ENCODE data around the gene SUN5. TPM values are rescaled to one million over a fixed set of nuclear protein-coding genes. Genes with fewer than 3 reads are reported as not detected.

SUN5 gene
- total RNA-seq, 1 donor from 2014 or later = not detected

DNA sequence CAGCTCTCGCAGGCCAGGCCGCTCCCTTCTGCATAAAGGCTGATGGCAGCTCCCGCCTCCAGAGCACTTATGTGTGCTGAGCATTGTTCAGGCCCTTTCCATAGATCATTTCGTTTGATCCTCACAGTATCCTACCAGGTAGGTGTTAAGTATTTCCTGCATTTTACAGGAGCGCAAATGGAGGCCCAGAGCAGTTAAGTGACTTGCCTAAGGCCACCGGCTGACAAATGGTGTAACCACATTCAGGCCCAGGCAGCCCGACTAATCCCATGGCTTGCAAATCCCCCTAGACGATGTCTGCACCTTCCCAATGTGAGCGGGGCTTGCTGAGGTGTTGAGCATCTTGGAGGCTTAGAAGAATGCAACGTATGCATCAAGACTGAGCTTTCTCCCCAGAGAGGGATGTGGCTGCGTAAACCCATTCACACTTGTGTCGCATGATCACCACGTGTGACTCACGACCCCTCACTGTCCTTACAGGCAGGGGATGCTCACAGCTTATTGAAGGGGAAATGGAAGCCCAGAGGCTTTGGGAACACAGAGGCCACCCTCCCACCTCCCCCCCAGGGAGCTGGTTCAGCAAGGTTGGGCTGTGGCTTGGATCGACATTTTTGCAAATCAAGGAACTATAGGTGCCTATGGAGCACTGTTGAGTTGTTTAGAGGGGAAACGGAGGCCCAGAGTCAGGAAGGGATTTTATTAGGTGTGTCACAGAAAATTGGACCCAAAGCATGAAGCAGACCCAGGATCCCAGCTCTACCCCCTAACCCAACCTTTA lies 10.3 kb upstream of the SUN5 start:
- Mint-ChIP-seq H3K27ac (no peak overlapping the region), H3K4me1 (ENCODE audit: low read depth) (no peaks in the 10 kb centered on the region), H3K4me3 (ENCODE audit: low read depth) (no peak overlapping the region), H3K9me3 (no peaks in the 10 kb centered on the region), H3K36me3 (ENCODE audit: low read depth) (no peaks in the 10 kb centered on the region), H3K27me3 (ENCODE audit: low read depth) (peaks cover 3% of the 10 kb centered on the region)
- intact Hi-C loops (cut with micrococcal nuclease) = no loop called here
- no peak for DNase-seq (ENCODE audit: low spot score)

- no peak overlapping the region for H3K27ac Mint-ChIP-seq
- DNase-seq (ENCODE audit: low spot score) = no peak
- H3K27me3 Mint-ChIP-seq (ENCODE audit: low read depth) = peaks cover 3% of the 10 kb centered on the region
- H3K9me3 Mint-ChIP-seq = no peaks in the 10 kb centered on the region
- no peaks in the 10 kb centered on the region for H3K4me1 Mint-ChIP-seq (ENCODE audit: low read depth)
- intact Hi-C loops (cut with micrococcal nuclease) = no loop called here
- no peak overlapping the region for H3K4me3 Mint-ChIP-seq (ENCODE audit: low read depth)
- H3K36me3 Mint-ChIP-seq (ENCODE audit: low read depth) = no peaks in the 10 kb centered on the region
Observed at GRCh38 chr20:33013701-33014326, 9.6 kb upstream of the SUN5 start.

DNA sequence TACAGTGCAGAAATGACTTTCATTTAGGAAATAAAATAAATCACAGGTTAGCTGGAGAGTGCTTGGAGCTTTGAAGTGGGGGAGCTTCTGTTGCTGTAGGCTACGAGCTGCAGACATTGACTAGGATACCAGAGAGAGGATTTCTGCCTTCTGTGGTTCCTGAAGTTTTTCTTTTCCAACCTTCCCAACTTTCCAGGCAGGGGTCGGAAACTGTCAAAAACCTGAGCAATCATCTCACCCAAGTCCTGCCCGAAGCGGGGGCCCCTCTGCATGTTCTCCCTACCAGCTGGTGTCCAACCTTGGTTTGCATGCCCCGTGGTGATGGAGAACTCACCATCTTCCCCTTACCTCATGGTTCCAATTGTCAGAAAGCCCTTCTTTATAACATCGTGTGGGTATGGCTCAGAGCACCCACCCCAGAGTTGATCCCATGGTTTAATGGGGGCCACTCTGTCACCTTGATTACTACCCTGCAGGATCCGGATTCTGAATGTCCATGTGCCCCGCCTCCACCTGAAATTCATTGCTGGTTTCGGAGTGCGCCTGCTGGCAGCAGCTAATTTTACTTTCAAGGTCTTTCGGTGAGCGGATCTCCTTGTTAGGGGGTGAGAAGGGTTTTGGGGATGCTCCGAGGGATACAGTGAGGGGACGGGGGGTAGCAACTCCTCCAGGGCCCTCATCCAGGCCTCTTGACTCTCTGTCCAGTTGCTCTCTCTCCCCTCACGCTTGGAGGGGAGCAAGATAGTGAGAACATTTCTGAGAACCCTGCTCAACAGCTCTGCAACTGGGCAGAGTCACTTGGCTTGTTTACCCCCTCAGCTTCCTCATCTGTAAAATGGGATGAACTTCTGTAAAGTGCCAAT lies 8.3 kb upstream of the SUN5 start:
- no peak for DNase-seq (ENCODE audit: low spot score)
- Mint-ChIP-seq H3K27ac (no peak overlapping the region), H3K9me3 (no peaks in the 10 kb centered on the region), H3K27me3 (ENCODE audit: low read depth) (peaks cover 3% of the 10 kb centered on the region), H3K4me3 (ENCODE audit: low read depth) (no peak overlapping the region), H3K36me3 (ENCODE audit: low read depth) (no peaks in the 10 kb centered on the region), H3K4me1 (ENCODE audit: low read depth) (no peaks in the 10 kb centered on the region)
- intact Hi-C loops (cut with micrococcal nuclease) = no loop called here

DNA sequence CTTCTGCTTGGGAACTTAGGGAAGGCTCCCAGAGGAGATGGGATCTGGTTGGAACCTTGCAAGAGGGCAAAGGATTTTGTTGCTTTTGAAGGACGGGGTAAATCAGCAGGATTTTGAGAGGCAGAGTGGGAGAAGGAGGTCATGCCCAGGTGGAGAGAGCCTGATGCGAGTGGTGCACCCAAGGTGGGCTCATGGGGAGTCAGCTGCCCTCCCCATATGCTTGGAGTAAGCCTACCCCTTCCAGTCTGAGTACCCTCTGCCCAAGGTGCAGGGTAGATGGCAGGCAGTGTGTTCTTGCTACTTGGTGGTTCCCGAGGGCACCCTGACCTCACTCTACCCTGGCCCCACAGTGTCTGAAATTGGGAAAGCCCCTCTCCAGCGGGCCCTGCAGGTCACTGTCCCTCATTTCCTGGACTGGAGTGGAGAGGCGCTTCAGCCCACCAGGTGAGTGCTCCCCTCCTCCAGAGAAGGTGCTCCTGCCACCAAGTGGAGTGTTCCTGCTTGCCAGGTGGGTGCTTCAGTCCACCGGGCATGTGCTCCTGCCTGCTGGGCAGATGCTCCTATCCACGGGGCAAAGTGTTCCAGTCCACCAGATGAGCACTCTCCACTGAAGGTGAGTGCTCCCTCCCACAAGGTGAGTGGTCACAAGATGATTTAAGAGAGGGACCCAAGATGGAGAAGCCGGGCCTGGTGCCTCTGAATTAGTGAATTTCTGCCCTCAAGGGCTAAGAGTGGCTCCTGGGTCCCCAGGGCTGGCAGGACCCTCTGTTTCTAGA lies 6.6 kb upstream of the SUN5 start:
- H3K4me1 Mint-ChIP-seq (ENCODE audit: low read depth) = no peaks in the 10 kb centered on the region
- intact Hi-C loops (cut with micrococcal nuclease) = no loop called here
- DNase-seq (ENCODE audit: low spot score) = no peak

DNA sequence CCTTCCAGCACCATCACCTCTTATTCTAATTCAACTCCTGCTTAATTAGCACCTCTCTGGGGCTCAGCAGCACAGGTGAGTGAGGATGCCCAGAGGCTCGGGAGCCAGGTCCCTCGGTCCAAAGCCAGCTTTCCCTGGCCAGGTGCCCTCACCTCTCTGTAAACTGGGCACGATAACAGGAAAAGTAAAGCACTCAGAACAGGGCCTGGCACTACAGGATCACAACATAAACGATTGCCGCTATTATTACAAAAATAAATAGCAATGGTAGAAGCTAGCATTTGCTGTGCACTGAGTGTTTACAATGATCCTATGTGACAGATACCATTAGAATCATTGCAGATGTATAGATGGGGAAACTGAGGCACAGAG lies 5.9 kb upstream of the SUN5 start:
- peaks cover 3% of the 10 kb centered on the region for H3K36me3 Mint-ChIP-seq (ENCODE audit: low read depth)
- no peak overlapping the region for H3K27ac Mint-ChIP-seq
- intact Hi-C loops (cut with micrococcal nuclease) = no loop called here
- H3K9me3 Mint-ChIP-seq = peaks cover 4% of the 10 kb centered on the region
- no peak overlapping the region for H3K4me3 Mint-ChIP-seq (ENCODE audit: low read depth)
- DNase-seq (ENCODE audit: low spot score) = no peak
- peaks cover 3% of the 10 kb centered on the region for H3K27me3 Mint-ChIP-seq (ENCODE audit: low read depth)
- peaks cover 2% of the 10 kb centered on the region for H3K4me1 Mint-ChIP-seq (ENCODE audit: low read depth)

More for the DNA sequence above, 6.6 kb upstream of the SUN5 start:
- peaks cover 3% of the 10 kb centered on the region for H3K27me3 Mint-ChIP-seq (ENCODE audit: low read depth)
- no peaks in the 10 kb centered on the region for H3K36me3 Mint-ChIP-seq (ENCODE audit: low read depth)
- H3K4me3 Mint-ChIP-seq (ENCODE audit: low read depth) = no peak overlapping the region
- no peaks in the 10 kb centered on the region for H3K9me3 Mint-ChIP-seq
- no peak overlapping the region for H3K27ac Mint-ChIP-seq

DNA sequence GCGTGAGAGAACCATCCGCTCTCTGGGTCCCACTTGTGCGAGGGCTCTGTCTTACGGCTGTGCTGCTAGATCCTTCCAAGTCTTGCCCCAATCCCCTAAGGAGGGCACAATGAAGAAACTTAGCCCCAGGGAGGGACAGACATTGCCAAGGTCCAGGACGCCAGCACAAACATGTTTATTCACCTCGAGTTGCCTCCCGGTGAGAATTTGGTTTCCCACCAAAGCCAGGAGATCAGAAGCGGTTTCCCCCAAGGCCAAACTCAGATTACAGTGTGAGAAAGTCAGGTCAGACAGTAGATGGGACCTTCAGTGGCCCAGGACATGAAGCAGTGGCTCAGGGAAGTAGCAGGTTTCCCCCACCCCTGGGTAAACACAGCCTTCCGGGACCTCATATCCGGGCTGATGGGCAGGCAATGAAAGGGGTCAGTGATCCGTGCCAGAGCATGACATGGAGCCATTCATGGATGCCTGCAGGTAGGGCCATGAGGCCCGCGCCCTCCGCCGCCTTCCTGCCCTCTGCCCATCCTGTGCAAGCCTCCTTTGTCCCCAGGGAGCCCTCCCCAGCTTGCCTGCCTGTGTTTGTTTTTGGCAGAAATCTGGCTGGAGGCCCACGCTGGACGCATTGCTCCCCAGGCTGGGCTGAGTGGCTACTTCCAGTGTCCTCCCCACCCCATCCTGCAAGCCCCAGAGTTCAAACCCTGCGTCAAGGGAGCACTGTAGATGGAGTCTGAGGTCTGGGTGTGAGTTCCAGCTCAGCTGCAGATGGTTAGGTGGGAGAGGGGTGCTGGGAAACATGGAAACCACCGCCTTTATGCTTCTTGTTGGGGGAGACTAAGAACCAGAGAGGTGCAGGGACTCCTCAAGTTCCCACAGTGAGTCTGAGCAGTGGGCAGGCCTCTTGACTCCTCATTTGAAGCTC lies 5.2 kb upstream of the SUN5 start:
- Mint-ChIP-seq H3K4me1 (ENCODE audit: low read depth) (peaks cover 2% of the 10 kb centered on the region), H3K27ac (no peak overlapping the region), H3K4me3 (ENCODE audit: low read depth) (no peak overlapping the region), H3K36me3 (ENCODE audit: low read depth) (peaks cover 3% of the 10 kb centered on the region), H3K9me3 (peaks cover 6% of the 10 kb centered on the region), H3K27me3 (ENCODE audit: low read depth) (peaks cover 3% of the 10 kb centered on the region)
- no peak for DNase-seq (ENCODE audit: low spot score)
- intact Hi-C loops (cut with micrococcal nuclease) = no loop called here

DNA sequence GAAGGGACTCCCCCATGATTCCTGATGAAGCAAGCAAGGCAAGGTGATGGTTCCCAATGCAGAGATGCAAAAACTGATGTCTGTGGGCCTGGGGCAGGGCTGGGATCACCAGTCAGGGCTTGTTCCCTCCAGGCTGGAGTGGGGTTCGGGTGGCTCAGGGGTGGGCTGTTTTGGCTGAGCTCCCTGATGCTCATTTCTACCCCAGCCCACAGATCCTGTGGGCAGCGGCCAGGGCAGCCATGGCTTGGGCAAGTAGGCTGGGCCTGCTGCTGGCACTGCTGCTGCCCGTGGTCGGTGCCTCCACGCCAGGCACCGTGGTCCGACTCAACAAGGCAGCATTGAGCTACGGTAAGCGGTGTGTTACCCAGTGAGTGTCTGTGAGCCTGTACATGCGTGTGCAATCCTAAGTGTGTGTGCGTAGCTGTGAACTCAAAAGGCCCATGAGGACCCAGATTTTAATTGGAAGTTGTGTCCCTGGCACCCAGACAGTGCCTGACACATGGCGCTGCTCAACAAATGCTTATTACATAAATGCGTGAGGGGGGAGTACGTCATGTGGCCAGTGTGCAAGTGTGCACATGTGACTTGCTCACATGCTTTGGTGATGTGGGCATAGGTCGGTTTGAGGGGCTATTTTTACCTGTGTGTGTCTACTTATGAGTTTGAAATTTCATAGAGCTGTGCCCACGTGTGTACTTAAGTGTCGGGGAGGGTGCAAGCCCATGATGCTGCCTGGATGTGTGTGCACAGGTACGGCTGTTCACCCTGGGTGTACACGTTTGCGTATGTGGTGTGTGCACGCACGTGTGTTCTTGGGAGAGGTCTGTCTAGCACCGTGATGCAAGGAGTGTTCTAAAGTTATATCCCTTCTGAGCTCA lies 4.3 kb upstream of the SUN5 start:
- peaks cover 3% of the 10 kb centered on the region for H3K36me3 Mint-ChIP-seq (ENCODE audit: low read depth)
- H3K9me3 Mint-ChIP-seq = peaks cover 6% of the 10 kb centered on the region
- no peak overlapping the region for H3K27ac Mint-ChIP-seq
- DNase-seq (ENCODE audit: low spot score) = no peak
- peaks cover 2% of the 10 kb centered on the region for H3K4me1 Mint-ChIP-seq (ENCODE audit: low read depth)
- intact Hi-C loops (cut with micrococcal nuclease) = no loop called here
- peaks cover 3% of the 10 kb centered on the region for H3K27me3 Mint-ChIP-seq (ENCODE audit: low read depth)
- no peak overlapping the region for H3K4me3 Mint-ChIP-seq (ENCODE audit: low read depth)

DNA sequence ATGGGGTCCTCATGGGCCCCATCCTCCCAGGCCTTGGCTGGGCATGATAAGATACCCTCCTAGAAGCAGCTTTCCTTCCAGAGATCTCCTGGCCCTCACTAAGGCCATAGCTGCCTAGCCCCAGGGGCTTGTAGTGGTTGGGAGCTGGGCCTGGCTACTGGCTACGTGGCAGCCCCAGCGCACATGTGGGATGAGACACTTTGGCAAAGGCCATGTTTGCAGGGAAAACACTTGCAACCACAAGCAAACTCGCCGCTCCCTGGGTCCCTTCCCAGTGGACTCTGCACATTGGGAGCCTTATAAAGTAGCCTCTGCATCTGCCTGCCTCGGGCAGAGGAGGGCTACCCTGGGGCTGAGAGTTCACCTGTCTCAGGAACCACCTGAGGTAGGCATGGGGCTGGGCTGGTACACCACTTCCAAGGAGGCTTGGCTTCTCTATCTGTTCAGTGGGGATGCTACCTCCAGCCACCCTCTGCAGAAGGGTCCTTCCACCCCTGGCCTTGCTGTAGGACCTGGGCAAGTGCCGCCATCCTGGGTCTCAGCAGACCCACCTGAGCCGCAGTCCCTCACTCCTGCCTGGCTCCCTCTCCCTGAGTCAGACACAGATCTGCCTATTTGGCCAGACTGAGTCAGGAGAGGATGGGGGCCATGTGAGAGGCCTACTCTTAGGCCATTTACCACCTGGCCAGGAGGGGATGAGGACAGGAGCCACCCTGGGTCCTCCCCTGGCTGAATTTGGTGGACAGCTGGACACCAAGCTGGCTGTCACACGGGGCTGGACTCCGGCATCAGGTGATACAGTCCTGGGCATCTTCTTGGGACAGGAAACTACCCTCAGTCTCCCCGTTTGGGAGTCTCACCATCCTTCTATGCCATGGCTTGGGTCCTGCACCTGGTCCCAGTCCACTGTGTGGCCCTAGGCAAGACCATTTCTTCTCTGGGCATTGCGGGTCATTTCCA lies 3.4 kb upstream of the SUN5 start, which contains the start of gene BPIFB2:
Gene BPIFB2, plus strand, starts transcription at position 329 of the 960 bp plus-strand sequence. CDS start 871 bp downstream, outside the sequence.
- intact Hi-C loops (cut with micrococcal nuclease) = no loop called here
- peaks cover 3% of the 10 kb centered on the region for H3K36me3 Mint-ChIP-seq (ENCODE audit: low read depth)
- H3K27ac Mint-ChIP-seq = no peak within 1 kb of the TSS
- DNase-seq (ENCODE audit: low spot score) = no peak
- H3K4me3 Mint-ChIP-seq (ENCODE audit: low read depth) = no peak within 1 kb of the TSS
- H3K27me3 Mint-ChIP-seq (ENCODE audit: low read depth) = peaks cover 3% of the 10 kb centered on the region
- H3K9me3 Mint-ChIP-seq = peaks cover 6% of the 10 kb centered on the region
- H3K4me1 Mint-ChIP-seq (ENCODE audit: low read depth) = peaks cover 2% of the 10 kb centered on the region

GRCh38 chr20:33006776-33007375 lies 2.6 kb upstream of the SUN5 start:
- Mint-ChIP-seq H3K4me3 (ENCODE audit: low read depth) (no peak overlapping the region), H3K27me3 (ENCODE audit: low read depth) (no peaks in the 10 kb centered on the region), H3K4me1 (ENCODE audit: low read depth) (peaks cover 2% of the 10 kb centered on the region), H3K27ac (no peak overlapping the region), H3K9me3 (peaks cover 6% of the 10 kb centered on the region), H3K36me3 (ENCODE audit: low read depth) (peaks cover 3% of the 10 kb centered on the region)
- intact Hi-C loops (cut with micrococcal nuclease) = no loop called here
- DNase-seq (ENCODE audit: low spot score) = no peak
